ENCODE data around the gene PEX14.
"Not testable (repeated sequence)": the region's sequence is repeated elsewhere in the genome, so short reads cannot be mapped to it uniquely, and the experiment has no call there.

The PEX14 gene

DNA sequence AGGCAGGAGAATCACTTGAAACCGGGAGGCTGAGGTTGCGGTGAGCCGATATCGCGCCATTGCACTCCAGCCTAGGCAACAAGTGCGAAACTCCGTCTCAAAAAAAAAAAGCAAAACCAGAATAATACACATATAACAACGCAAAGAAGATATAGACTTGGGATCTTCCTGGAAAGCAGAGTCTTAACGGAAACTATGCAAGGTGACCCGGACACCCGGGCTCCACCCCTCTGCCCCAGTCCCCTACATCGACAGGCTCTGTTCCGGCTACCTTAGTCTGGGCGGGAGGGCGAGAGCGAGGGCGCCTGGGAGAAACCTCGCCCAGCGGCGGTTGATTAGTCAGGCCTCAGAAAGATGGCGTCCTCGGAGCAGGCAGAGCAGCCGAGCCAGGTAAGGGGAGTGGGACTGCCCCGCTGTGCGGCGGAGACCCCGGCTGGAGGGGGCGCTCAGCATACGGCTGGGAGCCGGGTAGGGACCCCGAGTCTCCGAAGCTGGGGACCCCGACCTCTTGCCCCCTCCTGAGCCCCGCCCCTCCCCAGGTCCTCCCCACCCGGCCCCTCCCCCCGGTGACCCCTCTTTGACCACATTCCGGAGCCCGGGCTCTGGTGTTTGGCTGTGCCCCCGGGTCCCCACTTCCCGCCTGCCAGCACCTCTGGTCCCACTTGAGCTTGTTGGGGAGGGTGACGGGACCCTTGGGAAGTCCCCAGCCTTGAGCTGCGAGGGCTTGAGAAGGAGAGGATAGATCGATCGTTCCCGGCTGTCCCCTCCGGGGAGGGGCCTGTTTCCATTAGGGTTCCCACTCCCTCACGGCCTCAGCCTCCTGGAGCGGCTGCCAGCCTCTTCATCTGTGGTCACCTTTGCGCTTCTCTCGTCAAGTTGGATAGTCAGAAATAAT is at the start of gene PEX14:
Gene PEX14 (plus strand): TSS at position 338 of the 895 bp plus-strand sequence. CDS start 17 bp downstream, at position 355.
- in situ Hi-C loops (cut with HindIII; ENCODE audit: low pct_ligation_motif_present, low pct_unique_long_range_greater_than_20kb, low sequenced_read_pairs), result no loop called here
- peak; percentile 88 for DNase-seq

DNA sequence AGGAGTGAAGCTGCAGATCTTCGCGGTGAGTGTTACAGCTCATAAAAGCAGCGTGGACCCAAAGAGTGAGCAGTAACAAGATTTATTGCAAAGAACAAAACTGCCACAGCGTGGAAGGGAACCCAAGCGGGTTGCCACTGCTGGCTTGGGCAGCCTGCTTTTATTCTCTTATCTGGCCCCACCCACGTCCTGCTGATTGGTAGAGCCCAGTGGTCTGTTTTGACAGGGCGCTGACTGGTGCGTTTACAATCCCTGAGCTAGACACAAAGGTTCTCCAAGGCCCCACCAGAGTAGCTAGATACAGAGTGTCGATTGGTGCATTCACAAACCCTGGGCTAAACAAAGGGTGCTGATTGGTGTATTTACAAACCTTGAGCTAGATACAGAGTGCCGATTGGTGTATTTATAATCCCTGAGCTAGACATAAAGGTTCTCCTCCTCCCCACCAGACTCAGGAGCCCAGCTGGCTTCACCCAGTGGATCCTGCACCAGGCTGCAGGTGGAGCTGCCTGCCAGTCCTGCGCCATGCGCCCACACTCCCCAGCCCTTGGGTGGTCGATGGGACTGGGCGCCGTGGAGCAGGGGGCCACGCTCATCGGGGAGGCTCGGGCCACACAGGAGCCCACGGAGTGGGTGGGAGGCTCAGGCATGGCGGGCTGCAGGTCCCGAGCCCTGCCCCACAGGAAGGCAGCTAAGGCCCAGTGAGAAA is 48.8 kb upstream of the PEX14 start:
- in situ Hi-C loops (cut with HindIII; ENCODE audit: low pct_ligation_motif_present, low pct_unique_long_range_greater_than_20kb, low sequenced_read_pairs); DNase-seq: not testable (repeated sequence)

GRCh38 chr1:10426535-10426848 is 48.3 kb upstream of the PEX14 start:
- DNase-seq; in situ Hi-C loops (cut with HindIII; ENCODE audit: low pct_ligation_motif_present, low pct_unique_long_range_greater_than_20kb, low sequenced_read_pairs): not testable (repeated sequence)

- DNase-seq, result no peak
- in situ Hi-C loops (cut with HindIII; ENCODE audit: low pct_ligation_motif_present, low pct_unique_long_range_greater_than_20kb, low sequenced_read_pairs), result no loop called here
Measured at GRCh38 chr1:10428984-10429383, 45.8 kb upstream of the PEX14 start.

- in situ Hi-C loops (cut with HindIII; ENCODE audit: low pct_ligation_motif_present, low pct_unique_long_range_greater_than_20kb, low sequenced_read_pairs), result no loop called here
- no peak for DNase-seq
Measured at GRCh38 chr1:10429868-10430215, 44.9 kb upstream of the PEX14 start.

DNA sequence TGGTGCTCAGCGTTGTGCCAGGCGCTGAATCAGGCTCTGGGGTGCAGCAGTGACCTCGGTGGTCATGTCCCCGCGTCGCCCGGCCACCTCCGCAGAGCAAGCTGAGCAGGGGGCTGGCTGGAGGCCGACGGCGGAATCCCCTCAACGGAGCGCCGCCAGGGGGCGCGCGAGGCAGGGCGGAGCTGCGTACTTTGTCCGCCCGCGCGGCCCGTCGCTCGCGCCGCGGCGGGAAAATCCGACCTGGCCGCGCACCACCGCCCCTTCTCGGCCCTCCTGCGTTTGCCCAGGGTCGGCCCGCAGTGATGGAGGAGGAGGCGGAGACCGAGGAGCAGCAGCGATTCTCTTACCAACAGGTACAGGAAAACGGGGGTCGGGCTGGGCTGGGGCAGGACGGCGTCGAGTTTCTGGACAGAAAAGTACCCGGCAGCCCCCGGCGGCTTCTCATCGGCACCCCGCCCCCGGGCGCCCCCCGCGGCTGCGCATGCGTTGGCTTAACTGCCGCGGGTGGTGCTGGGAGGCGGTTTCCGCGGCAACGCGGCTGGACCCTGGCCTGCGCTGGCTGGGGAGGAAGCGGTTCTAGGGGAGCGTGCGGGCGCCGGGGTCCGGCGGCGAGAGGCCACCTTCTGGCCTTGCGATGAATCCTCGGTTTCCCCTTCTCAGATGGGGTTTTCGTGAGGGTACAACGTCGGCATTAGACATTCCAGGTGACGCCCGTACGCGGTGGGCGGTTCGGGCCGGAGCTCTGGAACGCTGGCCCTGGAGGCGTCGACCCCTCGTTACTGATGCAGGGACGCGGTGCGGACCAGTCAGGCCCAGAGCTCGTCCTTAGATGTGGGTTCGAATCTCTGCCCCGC is 44.3 kb upstream of the PEX14 start, which contains the start of gene CENPS:
Gene CENPS (plus strand): TSS at position 218 of the 854 bp plus-strand sequence. CDS start 85 bp downstream, at position 303.
- DNase-seq, result peak; percentile 89
- in situ Hi-C loops (cut with HindIII; ENCODE audit: low pct_ligation_motif_present, low pct_unique_long_range_greater_than_20kb, low sequenced_read_pairs), result no loop called here

GRCh38 chr1:10431070-10431730 is 43.5 kb upstream of the PEX14 start:
- in situ Hi-C loops (cut with HindIII; ENCODE audit: low pct_ligation_motif_present, low pct_unique_long_range_greater_than_20kb, low sequenced_read_pairs), result no loop called here
- DNase-seq, result peak; percentile 26

- in situ Hi-C loops (cut with HindIII; ENCODE audit: low pct_ligation_motif_present, low pct_unique_long_range_greater_than_20kb, low sequenced_read_pairs), result no loop called here
- DNase-seq, result no peak
Measured at GRCh38 chr1:10432910-10433700, 41.6 kb upstream of the PEX14 start.

DNA sequence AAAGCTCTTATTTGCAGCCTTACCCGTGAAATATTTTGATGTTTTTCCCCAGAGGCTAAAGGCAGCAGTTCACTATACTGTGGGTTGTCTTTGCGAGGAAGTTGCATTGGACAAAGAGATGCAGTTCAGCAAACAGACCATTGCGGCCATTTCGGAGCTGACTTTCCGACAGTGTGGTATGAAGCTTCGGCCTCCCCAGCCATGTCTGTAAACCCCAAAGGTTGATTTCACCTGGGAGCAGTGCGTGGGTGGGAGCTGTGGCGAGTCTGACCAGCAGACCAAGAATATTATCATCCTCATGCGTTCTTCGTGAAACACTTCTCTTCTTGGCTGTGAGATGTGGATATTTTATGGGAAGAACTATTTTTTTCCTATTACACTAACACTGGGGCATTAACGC is 41.0 kb upstream of the PEX14 start:
- DNase-seq, result no peak
- in situ Hi-C loops (cut with HindIII; ENCODE audit: low pct_ligation_motif_present, low pct_unique_long_range_greater_than_20kb, low sequenced_read_pairs), result no loop called here

DNA sequence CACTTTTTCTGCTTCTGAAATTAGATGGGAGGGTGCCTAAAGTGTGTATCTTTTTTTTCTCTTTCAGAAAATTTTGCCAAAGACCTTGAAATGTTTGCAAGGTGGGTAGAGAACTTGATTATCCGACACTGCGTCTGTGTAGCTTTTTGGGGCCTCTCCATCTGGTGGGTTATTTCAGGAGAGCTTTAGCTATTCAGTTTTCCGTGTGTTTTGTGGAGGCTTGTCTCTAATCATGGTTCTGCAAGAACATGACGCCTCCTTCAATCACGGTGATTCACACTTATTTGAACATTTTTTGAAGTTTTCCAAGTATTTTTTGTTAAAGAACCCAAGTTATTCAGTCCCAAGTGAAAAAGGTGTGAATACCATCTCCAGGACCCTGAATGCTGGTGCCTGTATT is 40.2 kb upstream of the PEX14 start:
- in situ Hi-C loops (cut with HindIII; ENCODE audit: low pct_ligation_motif_present, low pct_unique_long_range_greater_than_20kb, low sequenced_read_pairs), result no loop called here
- DNase-seq, result no peak

GRCh38 chr1:10437052-10437451 is 37.7 kb upstream of the PEX14 start:
- DNase-seq, result no peak
- in situ Hi-C loops (cut with HindIII; ENCODE audit: low pct_ligation_motif_present, low pct_unique_long_range_greater_than_20kb, low sequenced_read_pairs), result no loop called here

GRCh38 chr1:10438677-10439163 is 36.0 kb upstream of the PEX14 start:
- DNase-seq, result no peak
- in situ Hi-C loops (cut with HindIII; ENCODE audit: low pct_ligation_motif_present, low pct_unique_long_range_greater_than_20kb, low sequenced_read_pairs), result no loop called here

DNA sequence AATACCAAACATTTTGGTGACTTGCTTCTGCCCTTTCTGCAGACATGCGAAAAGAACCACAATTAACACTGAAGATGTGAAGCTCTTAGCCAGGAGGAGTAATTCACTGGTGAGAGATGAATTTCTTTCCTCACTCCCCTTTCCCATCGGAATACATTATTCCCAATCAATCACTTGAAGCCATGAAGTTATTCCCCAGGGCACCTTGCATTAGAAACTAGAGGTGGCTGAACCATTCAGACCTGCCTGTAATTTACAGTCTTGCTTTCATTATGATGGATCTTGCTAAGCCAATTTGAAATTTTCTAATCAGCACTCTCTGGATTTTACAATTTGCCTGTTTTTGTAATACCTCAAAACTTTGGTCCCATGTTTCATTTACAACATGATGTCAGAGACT is 34.4 kb upstream of the PEX14 start:
- in situ Hi-C loops (cut with HindIII; ENCODE audit: low pct_ligation_motif_present, low pct_unique_long_range_greater_than_20kb, low sequenced_read_pairs), result no loop called here
- no peak for DNase-seq

- in situ Hi-C loops (cut with HindIII; ENCODE audit: low pct_ligation_motif_present, low pct_unique_long_range_greater_than_20kb, low sequenced_read_pairs), result no loop called here
Measured at GRCh38 chr1:10440794-10441193, 34.0 kb upstream of the PEX14 start.

DNA sequence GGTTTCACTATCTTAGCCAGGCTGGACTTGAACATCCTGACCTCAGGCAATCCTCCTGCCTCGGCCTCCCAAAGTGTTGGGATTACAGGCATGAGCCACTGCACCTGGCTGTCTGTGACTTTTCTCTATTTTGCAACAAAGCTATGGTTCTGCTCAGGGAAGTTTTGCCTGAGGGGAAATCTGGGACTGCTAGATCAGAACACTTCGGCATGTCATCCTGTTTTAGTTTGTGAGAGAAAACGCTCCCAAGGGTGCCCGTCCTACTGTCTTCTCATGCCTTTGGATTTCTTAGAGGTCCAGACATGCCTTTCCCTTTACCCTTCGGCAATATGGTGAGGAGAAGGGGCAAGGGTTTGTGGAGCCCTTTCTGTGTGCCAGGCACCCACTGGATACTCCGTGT is 30.5 kb upstream of the PEX14 start:
- no peak for DNase-seq
- in situ Hi-C loops (cut with HindIII; ENCODE audit: low pct_ligation_motif_present, low pct_unique_long_range_greater_than_20kb, low sequenced_read_pairs), result no loop called here

More at GRCh38 chr1:10440794-10441193, 34.0 kb upstream of the PEX14 start:
- no peak for DNase-seq

DNA sequence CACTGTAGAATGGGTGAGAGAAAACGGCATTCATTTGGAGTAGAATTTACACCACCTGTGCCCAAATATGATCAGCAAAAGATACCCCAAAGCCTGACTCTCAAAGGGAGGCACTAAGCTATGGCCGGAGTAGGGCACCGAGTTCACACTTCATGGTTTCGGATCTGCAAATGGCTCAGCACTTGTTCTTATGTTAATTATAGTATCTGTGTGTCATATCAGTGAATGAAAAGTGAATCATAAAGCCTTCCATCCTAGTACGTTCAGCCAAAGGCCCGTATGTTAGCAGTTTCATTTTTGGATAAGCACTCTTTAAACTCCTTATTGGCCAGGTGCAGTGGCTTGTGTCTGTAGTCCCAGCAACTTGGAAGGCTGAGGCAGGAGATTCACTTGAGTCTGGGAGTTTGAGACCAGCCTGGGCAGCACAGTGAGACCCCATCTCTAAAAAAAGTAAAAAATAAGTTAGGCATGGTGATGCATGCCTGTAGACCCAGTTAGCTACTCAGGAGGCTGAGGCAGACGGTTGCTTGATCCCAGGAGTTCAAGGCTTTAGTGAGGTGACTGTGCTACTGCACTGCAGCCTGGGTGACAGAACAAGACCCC is 29.9 kb upstream of the PEX14 start:
- DNase-seq, result no peak
- in situ Hi-C loops (cut with HindIII; ENCODE audit: low pct_ligation_motif_present, low pct_unique_long_range_greater_than_20kb, low sequenced_read_pairs), result no loop called here

- in situ Hi-C loops (cut with HindIII; ENCODE audit: low pct_ligation_motif_present, low pct_unique_long_range_greater_than_20kb, low sequenced_read_pairs), result no loop called here
- DNase-seq, result no peak
Measured at GRCh38 chr1:10446790-10447422, 27.8 kb upstream of the PEX14 start.

All from ACHN (cell line).